Adrenal gland (tissue), 5 donors: ENCODE data around the gene CRACR2B.

ENCODE experiments used
- CTCF ChIP-seq, 6 experiments: fragments of 450-650 bp in 4 of 6; fragments of 200-600 bp in 2 of 6; sonication (generic) in 1 of 6; IDR thresholded peaks; 1 replicate in 5 of 6; 2 replicates in 1 of 6; pipeline versions ENCODE4 v1.5.1 to v1.8.0; 2016 to 2021; ENCODE audit warnings: antibody characterized with exemption in 6 of 6, mild to moderate bottlenecking in 2 of 6, moderate library complexity in 1 of 6
- POLR2A ChIP-seq, 2 donors: fragments of 450-650 bp; IDR thresholded peaks; one replicate each; pipeline ENCODE4 v1.6.1; 2017; ENCODE audit warnings: antibody characterized with exemption in 2 of 2, mild to moderate bottlenecking in 2 of 2, moderate library complexity in 1 of 2
- donor health status: DM: no; HTN: no; CAD: no.

GRCh38 chr11:864898-865297, 37.2 kb downstream of the CRACR2B start:
- TF ChIP-seq CTCF (IDR thresholded peaks at IDR 0.05) (no peak), POLR2A (IDR thresholded peaks at IDR 0.05) (no peak)
